B cell (primary cell): ENCODE results near the gene DEFB129. TPM values are rescaled to one million over a fixed set of nuclear protein-coding genes. Genes with fewer than 3 reads are reported as not detected.

Experiments
- ATAC-seq: fragments of 200-7000 bp; cut with Tn5 transposase; one replicate; pipeline ENCODE4 v1.10.0; 2021; ENCODE audit warnings: low read depth, mild to moderate bottlenecking, moderate number of reproducible peaks, moderate library complexity
- CTCF ChIA-PET: fragments of 350-600 bp; sonication (Branson Sonifier 250); formaldehyde crosslinking; loops from one replicate; lab custom pipeline; 2021; ENCODE audit warnings: antibody characterized with exemption, inconsistent platforms; lab: Charles Lee
- POLR2A ChIA-PET: fragments of 350-600 bp; sonication (Branson Sonifier 250); formaldehyde crosslinking; loops from one replicate; lab custom pipeline; 2021; ENCODE audit warnings: antibody characterized with exemption; lab: Charles Lee
- DNase-seq: peaks from one replicate; pipeline ENCODE4 v3.0.0; 2013
- H2AFZ ChIP-seq: 2 replicates; pipeline ENCODE4 v1.6.1; 2012; ENCODE audit warnings: mild to moderate bottlenecking, low read depth, low read length; ENCODE audit not compliant: insufficient read depth, poor library complexity, severe bottlenecking
- H3K27ac ChIP-seq, 2 donors: 1 replicate in 1 of 2; 2 replicates in 1 of 2; pipeline ENCODE4 v1.5.1; 2012 to 2013; ENCODE audit warnings: low read length in 2 of 2, mild to moderate bottlenecking in 2 of 2, moderate library complexity in 1 of 2
- H3K27me3 ChIP-seq, 4 experiments: fragments of 200-600 bp in 1 of 4; sonication (generic) in 1 of 4; replicated peaks in 1 of 4; 1 replicate in 2 of 4; 2 replicates in 2 of 4; pipeline versions ENCODE4 v1.6.1 to v1.7.0; 2013 to 2016; ENCODE audit warnings: low read length in 3 of 4, mild to moderate bottlenecking in 2 of 4, mixed read lengths in 1 of 4, moderate library complexity in 1 of 4; ENCODE audit not compliant: insufficient read depth in 4 of 4, control insufficient read depth in 3 of 4; ENCODE audit errors: control extremely low read depth in 1 of 4
- H3K36me3 ChIP-seq, 2 experiments: replicated peaks in 1 of 2; 1 replicate in 1 of 2; 2 replicates in 1 of 2; pipeline versions ENCODE4 v1.6.1 to v1.7.1; 2013; ENCODE audit warnings: low read length in 1 of 2; ENCODE audit not compliant: insufficient read depth in 2 of 2, control insufficient read depth in 1 of 2; ENCODE audit errors: control extremely low read depth in 1 of 2, extremely low read depth in 1 of 2
- H3K4me1 ChIP-seq, 2 donors: fragments of 200-600 bp in 1 of 2; sonication (generic) in 1 of 2; 1 replicate in 1 of 2; 2 replicates in 1 of 2; pipeline versions ENCODE4 v1.5.1 to v1.6.1; 2013 to 2017; ENCODE audit warnings: low read length in 2 of 2; ENCODE audit not compliant: control insufficient read depth in 2 of 2, insufficient read depth in 2 of 2
- H3K4me2 ChIP-seq: replicated peaks from 2 replicates; pipeline ENCODE3; 2012; ENCODE audit warnings: mild to moderate bottlenecking, low read depth, low read length; ENCODE audit not compliant: poor library complexity, severe bottlenecking
- H3K4me3 ChIP-seq, 5 experiments: fragments of 200-600 bp in 1 of 5; sonication (generic) in 1 of 5; 1 replicate in 3 of 5; 2 replicates in 2 of 5; pipeline versions ENCODE4 v1.5.1 to v1.7.0; 2011 to 2016; ENCODE audit warnings: low read length in 4 of 5, mild to moderate bottlenecking in 4 of 5, low read depth in 2 of 5, control low read depth in 1 of 5, moderate library complexity in 1 of 5; ENCODE audit not compliant: insufficient read depth in 1 of 5; ENCODE audit errors: control extremely low read depth in 1 of 5, extremely low read depth in 1 of 5
- H3K79me2 ChIP-seq: fragments of 200-600 bp; sonication (generic); one replicate; pipeline ENCODE4 v1.6.0; 2016; ENCODE audit warnings: low read length; ENCODE audit not compliant: control insufficient read depth, insufficient read depth
- H3K9ac ChIP-seq: fragments of 200-600 bp; sonication (generic); 2 replicates; pipeline ENCODE4 v1.6.1; 2017; ENCODE audit warnings: mild to moderate bottlenecking, low read length, moderate library complexity
- H3K9me3 ChIP-seq, 3 donors: one replicate each; pipeline versions ENCODE4 v1.6.1 to v1.7.1; 2013; ENCODE audit warnings: low read length in 2 of 3; ENCODE audit not compliant: control insufficient read depth in 2 of 3, insufficient read depth in 1 of 3; ENCODE audit errors: control extremely low read depth in 1 of 3
- H4K20me1 ChIP-seq: 2 replicates; pipeline ENCODE4 v1.6.0; 2012; ENCODE audit warnings: mild to moderate bottlenecking, low read length; ENCODE audit not compliant: insufficient read depth, control insufficient read depth, poor library complexity, severe bottlenecking
- H3K27ac Mint-ChIP-seq: one replicate; pipeline ENCODE4 v1.8.0; 2021; ENCODE audit warnings: mixed read lengths
- H3K27me3 Mint-ChIP-seq: one replicate; pipeline ENCODE4 v1.8.0; 2021; ENCODE audit warnings: mixed read lengths
- H3K4me1 Mint-ChIP-seq: one replicate; pipeline ENCODE4 v1.8.0; 2021; ENCODE audit warnings: mixed read lengths
- H3K4me3 Mint-ChIP-seq: one replicate; pipeline ENCODE4 v1.8.0; 2021; ENCODE audit warnings: mixed read lengths
- H3K9me3 Mint-ChIP-seq: one replicate; pipeline ENCODE4 v1.8.0; 2022; ENCODE audit warnings: mixed read lengths; ENCODE audit not compliant: insufficient read depth
- EZH2 ChIP-seq: IDR thresholded peaks from 2 replicates; pipeline ENCODE4 v1.6.1; 2012; ENCODE audit warnings: borderline replicate concordance, low read depth, mild to moderate bottlenecking, moderate library complexity, low read length; ENCODE audit not compliant: insufficient read depth, poor library complexity, severe bottlenecking
- WGBS: methylation state at CpG from one replicate; pipeline ENCODE4 v1.1.5; 2013; ENCODE audit warnings: missing lambda C conversion rate; ENCODE audit not compliant: insufficient coverage; 5-methylcytosine and 5-hydroxymethylcytosine counted together
- intact Hi-C: fragments of 100-400 bp; cut with micrococcal nuclease; formaldehyde crosslinking; loops from one replicate; pipeline ENCODE4 v1.10.0; 2022
- polyA plus RNA-seq: library from polyadenylated mRNA; depleted of rRNA; stranded (reverse); fragments of >200 nt; gene quantifications from 2 replicates; pipeline ENCODE4 v1.2.3, GENCODE V29; 2012
- total RNA-seq, 2 donors: library from RNA; stranded (reverse); fragments of 120-200 nt in 1 of 2; gene quantifications; 1 replicate in 1 of 2; 2 replicates in 1 of 2; pipeline versions ENCODE4 v1.2.3 to v1.2.4, GENCODE V29; 2013 to 2022
- TF ChIP-seq, protein P1 (sequence below): fragments of 200-600 bp; IDR thresholded peaks from one replicate; pipeline ENCODE4 v1.8.0; 2022; ENCODE audit warnings: antibody characterized with exemption, mild to moderate bottlenecking

The DEFB129 gene
- total and polyA plus RNA-seq, 2 donors (not counting 1 experiment from before 2014, with no cell fraction given): not detected

DNA sequence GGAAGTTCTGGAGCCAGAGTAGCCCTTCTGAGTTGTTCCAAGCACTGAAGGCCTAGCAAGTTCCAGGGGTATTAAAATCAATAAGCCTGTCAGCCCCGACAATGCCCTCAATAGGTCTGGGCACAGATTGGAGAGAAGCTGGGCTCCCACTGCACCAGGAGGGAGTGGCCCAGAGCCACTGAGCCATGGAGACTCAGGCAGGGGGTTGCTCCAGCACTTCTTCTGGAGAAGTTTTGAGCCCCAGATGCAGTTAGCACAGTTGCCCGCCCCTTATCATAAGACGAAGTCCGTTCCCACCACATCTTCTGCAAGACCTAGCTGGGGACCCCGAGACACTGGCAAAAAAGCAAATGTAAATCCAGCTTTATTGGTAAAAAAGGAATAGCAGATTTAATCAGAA, 43.5 kb downstream of the DEFB129 start:
- H3K4me1 ChIP-seq: peaks cover 3 to 8% of the 10 kb centered on the region in 2 donors
- no peaks in the 10 kb centered on the region for H3K27me3 ChIP-seq
- intact Hi-C loops: no loop called here
- Mint-ChIP-seq H3K27me3 (no peaks in the 10 kb centered on the region), H3K4me1 (peaks cover 9% of the 10 kb centered on the region), H3K9me3 (no peaks in the 10 kb centered on the region), H3K27ac (no peak overlapping the region), H3K4me3 (no peak overlapping the region)
- no peak overlapping the region for H2AFZ ChIP-seq
- ATAC-seq (no peak), DNase-seq (no peak)
- H3K79me2 ChIP-seq: no peaks in the 10 kb centered on the region
- no peak overlapping the region for H3K4me3 ChIP-seq
- no peak overlapping the region for H3K4me2 ChIP-seq
- ChIA-PET CTCF (interaction anchor here (1.3 to 9.0 kb wide), 2 partner anchors 44 to 59 kb away, joined by 3 to 89 read pairs; no protein-coding TSS in a partner anchor), POLR2A (no interaction called here)
- H3K27ac ChIP-seq: no peak overlapping the region
- H4K20me1 ChIP-seq: no peaks in the 10 kb centered on the region
- TF ChIP-seq, protein P1, sequence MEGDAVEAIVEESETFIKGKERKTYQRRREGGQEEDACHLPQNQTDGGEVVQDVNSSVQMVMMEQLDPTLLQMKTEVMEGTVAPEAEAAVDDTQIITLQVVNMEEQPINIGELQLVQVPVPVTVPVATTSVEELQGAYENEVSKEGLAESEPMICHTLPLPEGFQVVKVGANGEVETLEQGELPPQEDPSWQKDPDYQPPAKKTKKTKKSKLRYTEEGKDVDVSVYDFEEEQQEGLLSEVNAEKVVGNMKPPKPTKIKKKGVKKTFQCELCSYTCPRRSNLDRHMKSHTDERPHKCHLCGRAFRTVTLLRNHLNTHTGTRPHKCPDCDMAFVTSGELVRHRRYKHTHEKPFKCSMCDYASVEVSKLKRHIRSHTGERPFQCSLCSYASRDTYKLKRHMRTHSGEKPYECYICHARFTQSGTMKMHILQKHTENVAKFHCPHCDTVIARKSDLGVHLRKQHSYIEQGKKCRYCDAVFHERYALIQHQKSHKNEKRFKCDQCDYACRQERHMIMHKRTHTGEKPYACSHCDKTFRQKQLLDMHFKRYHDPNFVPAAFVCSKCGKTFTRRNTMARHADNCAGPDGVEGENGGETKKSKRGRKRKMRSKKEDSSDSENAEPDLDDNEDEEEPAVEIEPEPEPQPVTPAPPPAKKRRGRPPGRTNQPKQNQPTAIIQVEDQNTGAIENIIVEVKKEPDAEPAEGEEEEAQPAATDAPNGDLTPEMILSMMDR: no peak
- TF ChIP-seq EZH2: no peak
- H3K36me3 ChIP-seq: no peaks in the 10 kb centered on the region
- H3K9me3 ChIP-seq: no peaks in the 10 kb centered on the region
- 88% methylated on average over 1 of the region's 5 CpGs for WGBS
- H3K9ac ChIP-seq: no peak overlapping the region

DNA sequence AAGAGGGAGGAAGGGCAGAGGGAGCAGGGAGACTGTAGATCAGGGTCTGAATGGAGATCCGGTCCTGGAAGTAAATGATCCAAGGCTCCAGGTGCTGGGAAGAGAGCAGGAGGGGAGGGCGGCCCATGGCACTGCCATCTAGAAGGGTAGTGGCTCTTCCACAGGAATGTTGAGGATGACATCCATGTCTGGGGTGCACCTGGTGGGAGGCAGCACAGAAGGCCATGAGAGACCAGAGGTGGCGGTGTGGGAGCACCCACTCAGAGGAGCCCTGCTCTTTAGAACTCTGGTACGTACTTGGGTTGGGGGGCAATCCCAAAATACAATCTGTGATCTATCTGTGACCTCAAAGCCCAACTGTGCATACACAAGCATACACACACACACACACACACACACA, 44.0 kb downstream of the DEFB129 start:
- Histone ChIP-seq H3K9me3 (no peaks in the 10 kb centered on the region), H3K4me3 (no peak overlapping the region), H4K20me1 (no peaks in the 10 kb centered on the region), H3K4me2 (no peak overlapping the region), H2AFZ (no peak overlapping the region), H3K27ac (no peak overlapping the region), H3K79me2 (no peaks in the 10 kb centered on the region), H3K27me3 (no peaks in the 10 kb centered on the region), H3K36me3 (no peaks in the 10 kb centered on the region), H3K4me1 (peaks cover 3 to 8% of the 10 kb centered on the region in 2 donors), H3K9ac (no peak overlapping the region)
- ATAC-seq (no peak), DNase-seq (no peak)
- 91% methylated on average over 3 of the region's 4 CpGs for WGBS
- TF ChIP-seq, protein P1: no peak
- TF ChIP-seq EZH2: no peak
- ChIA-PET CTCF (interaction anchor here (1.3 kb wide), 1 partner anchor 45 kb away, joined by 3 read pairs; no protein-coding TSS in a partner anchor), POLR2A (no interaction called here)
- intact Hi-C loops: no loop called here
- Mint-ChIP-seq H3K27ac (no peak overlapping the region), H3K9me3 (no peaks in the 10 kb centered on the region), H3K4me1 (peaks cover 9% of the 10 kb centered on the region), H3K27me3 (no peaks in the 10 kb centered on the region), H3K4me3 (no peak overlapping the region)
